Panc1 (cell line): ENCODE measurements around the gene MARCHF6. TPM values are rescaled to one million over a fixed set of nuclear protein-coding genes. Genes with fewer than 3 reads are reported as not detected.
"Not testable (repeated sequence)": the region's sequence is repeated elsewhere in the genome, so short reads cannot be mapped to it uniquely, and the experiment has no call there.

Source experiments
- ATAC-seq: fragments of 200-7000 bp; cut with Tn5 transposase; 2 replicates; pipeline ENCODE4 v1.9.1; 2020; ENCODE audit warnings: mild to moderate bottlenecking, moderate library complexity
- BruUV-seq: library from RNA; stranded (reverse); fragments of 400-500 nt; replicated peaks from 2 replicates; lab custom pipeline; 2021; lab: Mats Ljungman, UMichigan
- CTCF ChIA-PET: fragments of 300-600 bp; sonication (Branson Sonifier 250); formaldehyde crosslinking; loops from one replicate; lab custom pipeline; 2022; ENCODE audit warnings: antibody characterized with exemption; lab: Charles Lee
- POLR2A ChIA-PET: fragments of 300-600 bp; sonication (Branson Sonifier 250); formaldehyde crosslinking; loops from one replicate; lab custom pipeline; 2022; ENCODE audit warnings: antibody characterized with exemption; lab: Charles Lee
- DNase-seq: peaks from one replicate; pipeline ENCODE4 v3.0.0-alpha.2; 2010; ENCODE audit warnings: low read depth, low spot score
- H3K27ac ChIP-seq: 2 replicates; pipeline ENCODE4 v1.5.1; 2011; ENCODE audit warnings: mild to moderate bottlenecking, low read length, inconsistent platforms
- H3K27me3 ChIP-seq: fragments of 200-500 bp; sonication (Bioruptor generic); 2 replicates; pipeline ENCODE4 v1.6.0; 2014; ENCODE audit warnings: low read length, inconsistent platforms; ENCODE audit not compliant: control insufficient read depth, insufficient read depth
- H3K36me3 ChIP-seq: fragments of 200-500 bp; sonication (Bioruptor generic); 2 replicates; pipeline ENCODE4 v1.5.1; 2014; ENCODE audit warnings: inconsistent platforms, mild to moderate bottlenecking, low read length, moderate library complexity; ENCODE audit not compliant: control insufficient read depth, insufficient read depth
- H3K4me1 ChIP-seq: 2 replicates; pipeline ENCODE4 v1.5.1; 2011; ENCODE audit warnings: inconsistent platforms, mild to moderate bottlenecking, low read length, moderate library complexity; ENCODE audit not compliant: control insufficient read depth, insufficient read depth
- H3K4me3 ChIP-seq, 2 experiments: 2 replicates each; pipeline ENCODE4 v1.5.1; 2011 to 2012; ENCODE audit warnings: low read depth in 2 of 2, low read length in 2 of 2, mild to moderate bottlenecking in 2 of 2, inconsistent platforms in 1 of 2, moderate library complexity in 1 of 2
- H3K9me3 ChIP-seq: fragments of 200-500 bp; sonication (Bioruptor generic); 2 replicates; pipeline ENCODE4 v1.5.1; 2014; ENCODE audit warnings: low read depth, mild to moderate bottlenecking, inconsistent platforms, low read length, moderate library complexity; ENCODE audit not compliant: control insufficient read depth, insufficient read depth
- POLR2AphosphoS5 ChIP-seq: IDR thresholded peaks from 2 replicates; pipeline ENCODE4 v1.6.1; 2012; ENCODE audit warnings: mild to moderate bottlenecking, low read depth, low read length, moderate library complexity
- SIN3A ChIP-seq: IDR thresholded peaks from 2 replicates; pipeline ENCODE4 v1.6.1; 2012; ENCODE audit warnings: low read depth, mild to moderate bottlenecking, low read length, moderate library complexity, borderline replicate concordance; ENCODE audit not compliant: insufficient read depth
- TCF7L2 ChIP-seq: IDR thresholded peaks from 2 replicates; pipeline ENCODE4 v1.6.1; 2011; ENCODE audit warnings: mild to moderate bottlenecking, low read depth, low read length, inconsistent platforms
- in situ Hi-C: cut with HindIII; loops from 2 replicates; pipeline ENCODE4 v1.10.0; 2016; ENCODE audit warnings: low sequenced_read_pairs, low pct_unique_long_range_greater_than_20kb
- intact Hi-C: fragments of 100-400 bp; cut with micrococcal nuclease; formaldehyde crosslinking; loops from one replicate; pipeline ENCODE4 v1.10.0; 2022; ENCODE audit not compliant: unreplicated experiment
- total RNA-seq: library from RNA; stranded (reverse); gene quantifications from one replicate; pipeline ENCODE4 v1.2.1, GENCODE V29; 2021; ENCODE audit not compliant: unreplicated experiment
- TF ChIP-seq, protein P1 (sequence below): fragments of 450-650 bp; IDR thresholded peaks from 2 replicates; pipeline ENCODE4 v1.5.1; 2017; ENCODE audit warnings: mild to moderate bottlenecking
- TF ChIP-seq, protein P2 (sequence below), 2 experiments: IDR thresholded peaks; 2 replicates each; pipeline ENCODE4 v1.6.1; 2011 to 2012; ENCODE audit warnings: low read depth in 2 of 2, control low read depth in 1 of 2, low read length in 1 of 2, mild to moderate bottlenecking in 1 of 2, moderate library complexity in 1 of 2; ENCODE audit not compliant: insufficient read depth in 1 of 2

The MARCHF6 gene
- total RNA-seq, 1 experiment from 2014 or later: 172 TPM

- POLR2A ChIA-PET: interaction anchor here (1.0 kb wide), 1 partner anchor 44 kb away, joined by 3 read pairs; the partner anchor contains the start of gene MARCHF6
- intact Hi-C loops: no loop called here
- CTCF ChIA-PET: interaction anchor here (0.8 to 1.8 kb wide), 2 partner anchors 25 to 108 kb away, joined by 3 to 4 read pairs; no protein-coding TSS in a partner anchor
Measured at GRCh38 chr5:10308844-10309243, 44.7 kb upstream of the MARCHF6 start.

DNA sequence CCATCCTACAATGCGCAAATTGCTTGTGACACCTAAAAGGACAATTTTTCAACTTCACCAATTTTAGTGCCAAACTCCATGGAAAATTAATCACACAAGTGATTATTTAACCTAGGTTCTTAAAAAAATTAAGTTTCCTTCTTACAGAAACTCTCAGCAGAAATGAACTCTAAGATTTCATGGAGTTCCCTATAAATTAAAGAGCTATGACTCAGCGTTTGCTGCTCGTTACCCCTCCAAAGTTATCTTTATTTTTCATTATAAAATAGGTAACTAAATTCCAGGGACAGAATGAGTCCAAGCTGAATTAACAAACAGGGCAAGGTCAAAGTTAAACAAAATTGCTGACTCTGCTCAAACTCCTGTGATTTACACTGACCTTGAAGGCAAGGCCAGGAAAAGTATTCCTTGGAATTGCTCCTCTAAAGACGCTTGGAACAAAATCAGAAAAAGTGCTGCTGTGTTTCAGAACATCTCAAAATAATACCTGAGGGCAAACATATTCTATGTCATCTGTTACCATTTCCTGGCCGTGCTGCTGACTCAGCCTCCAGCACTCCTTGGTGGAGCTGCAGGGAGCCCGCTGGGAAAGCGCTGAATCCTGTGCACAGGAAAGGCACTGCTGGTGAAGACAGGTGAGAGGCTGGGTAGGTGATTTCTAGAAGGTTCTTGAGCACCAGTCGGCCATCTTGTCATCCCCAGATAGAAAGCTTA lies 43.3 kb upstream of the MARCHF6 start:
- Histone ChIP-seq H3K36me3 (no peaks in the 10 kb centered on the region), H3K4me3 (peak overlapping the region in 1 of 2 experiments; percentile 7; a peak in 2 of 4 replicates), H3K9me3 (no peaks in the 10 kb centered on the region), H3K27ac (peak overlapping the region; percentile 80), H3K27me3 (no peaks in the 10 kb centered on the region), H3K4me1 (peaks cover 32% of the 10 kb centered on the region)
- ATAC-seq (peak; percentile 79), DNase-seq (no peak)
- intact Hi-C loops (no loop called here), in situ Hi-C loops (no loop called here)
- TF ChIP-seq, protein P1, sequence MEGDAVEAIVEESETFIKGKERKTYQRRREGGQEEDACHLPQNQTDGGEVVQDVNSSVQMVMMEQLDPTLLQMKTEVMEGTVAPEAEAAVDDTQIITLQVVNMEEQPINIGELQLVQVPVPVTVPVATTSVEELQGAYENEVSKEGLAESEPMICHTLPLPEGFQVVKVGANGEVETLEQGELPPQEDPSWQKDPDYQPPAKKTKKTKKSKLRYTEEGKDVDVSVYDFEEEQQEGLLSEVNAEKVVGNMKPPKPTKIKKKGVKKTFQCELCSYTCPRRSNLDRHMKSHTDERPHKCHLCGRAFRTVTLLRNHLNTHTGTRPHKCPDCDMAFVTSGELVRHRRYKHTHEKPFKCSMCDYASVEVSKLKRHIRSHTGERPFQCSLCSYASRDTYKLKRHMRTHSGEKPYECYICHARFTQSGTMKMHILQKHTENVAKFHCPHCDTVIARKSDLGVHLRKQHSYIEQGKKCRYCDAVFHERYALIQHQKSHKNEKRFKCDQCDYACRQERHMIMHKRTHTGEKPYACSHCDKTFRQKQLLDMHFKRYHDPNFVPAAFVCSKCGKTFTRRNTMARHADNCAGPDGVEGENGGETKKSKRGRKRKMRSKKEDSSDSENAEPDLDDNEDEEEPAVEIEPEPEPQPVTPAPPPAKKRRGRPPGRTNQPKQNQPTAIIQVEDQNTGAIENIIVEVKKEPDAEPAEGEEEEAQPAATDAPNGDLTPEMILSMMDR: no peak
- TF ChIP-seq TCF7L2 (no peak), POLR2AphosphoS5 (peak; percentile 49; the same call in 1 of the 2 replicates), SIN3A (no peak)
- TF ChIP-seq, protein P2, sequence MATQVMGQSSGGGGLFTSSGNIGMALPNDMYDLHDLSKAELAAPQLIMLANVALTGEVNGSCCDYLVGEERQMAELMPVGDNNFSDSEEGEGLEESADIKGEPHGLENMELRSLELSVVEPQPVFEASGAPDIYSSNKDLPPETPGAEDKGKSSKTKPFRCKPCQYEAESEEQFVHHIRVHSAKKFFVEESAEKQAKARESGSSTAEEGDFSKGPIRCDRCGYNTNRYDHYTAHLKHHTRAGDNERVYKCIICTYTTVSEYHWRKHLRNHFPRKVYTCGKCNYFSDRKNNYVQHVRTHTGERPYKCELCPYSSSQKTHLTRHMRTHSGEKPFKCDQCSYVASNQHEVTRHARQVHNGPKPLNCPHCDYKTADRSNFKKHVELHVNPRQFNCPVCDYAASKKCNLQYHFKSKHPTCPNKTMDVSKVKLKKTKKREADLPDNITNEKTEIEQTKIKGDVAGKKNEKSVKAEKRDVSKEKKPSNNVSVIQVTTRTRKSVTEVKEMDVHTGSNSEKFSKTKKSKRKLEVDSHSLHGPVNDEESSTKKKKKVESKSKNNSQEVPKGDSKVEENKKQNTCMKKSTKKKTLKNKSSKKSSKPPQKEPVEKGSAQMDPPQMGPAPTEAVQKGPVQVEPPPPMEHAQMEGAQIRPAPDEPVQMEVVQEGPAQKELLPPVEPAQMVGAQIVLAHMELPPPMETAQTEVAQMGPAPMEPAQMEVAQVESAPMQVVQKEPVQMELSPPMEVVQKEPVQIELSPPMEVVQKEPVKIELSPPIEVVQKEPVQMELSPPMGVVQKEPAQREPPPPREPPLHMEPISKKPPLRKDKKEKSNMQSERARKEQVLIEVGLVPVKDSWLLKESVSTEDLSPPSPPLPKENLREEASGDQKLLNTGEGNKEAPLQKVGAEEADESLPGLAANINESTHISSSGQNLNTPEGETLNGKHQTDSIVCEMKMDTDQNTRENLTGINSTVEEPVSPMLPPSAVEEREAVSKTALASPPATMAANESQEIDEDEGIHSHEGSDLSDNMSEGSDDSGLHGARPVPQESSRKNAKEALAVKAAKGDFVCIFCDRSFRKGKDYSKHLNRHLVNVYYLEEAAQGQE (IDR thresholded peaks at IDR 0.05; ENCODE audit: insufficient read depth in 1 of 2, low read depth in 2 of 2, low read length in 1 of 2): no peak
- ChIA-PET CTCF (no interaction called here), POLR2A (interaction anchor here (0.7 kb wide), 1 partner anchor 45 kb away, joined by 3 read pairs; no protein-coding TSS in a partner anchor)
- no TSS peak for BruUV-seq

More at GRCh38 chr5:10308844-10309243, 44.7 kb upstream of the MARCHF6 start:
- H3K27me3 ChIP-seq: no peaks in the 10 kb centered on the region
- in situ Hi-C loops: no loop called here
- ATAC-seq (no peak), DNase-seq (no peak)
- peaks cover 39% of the 10 kb centered on the region for H3K4me1 ChIP-seq
- peak overlapping the region; percentile 80 for H3K27ac ChIP-seq
- no peaks in the 10 kb centered on the region for H3K9me3 ChIP-seq
- TF ChIP-seq, protein P1: no peak
- TF ChIP-seq, protein P2 (IDR thresholded peaks at IDR 0.05; ENCODE audit: insufficient read depth in 1 of 2, low read depth in 2 of 2, low read length in 1 of 2): no peak
- no peak for TF ChIP-seq TCF7L2
- TF ChIP-seq POLR2AphosphoS5: no peak
- no peak for TF ChIP-seq SIN3A
- no peak overlapping the region for H3K4me3 ChIP-seq
- H3K36me3 ChIP-seq: no peaks in the 10 kb centered on the region
- BruUV-seq: no TSS peak

- Histone ChIP-seq H3K4me1 (peaks cover 25% of the 10 kb centered on the region), H3K27ac (peak overlapping the region; percentile 80)
- H3K36me3 ChIP-seq, ATAC-seq, CTCF ChIA-PET, intact Hi-C loops, H3K9me3 ChIP-seq, POLR2A ChIA-PET, H3K27me3 ChIP-seq, in situ Hi-C loops, H3K4me3 ChIP-seq, BruUV-seq, DNase-seq: not testable (repeated sequence)
Measured at GRCh38 chr5:10310835-10311570, 42.5 kb upstream of the MARCHF6 start.
